Anterior cingulate cortex (tissue), 58 donors: Measurements from ENCODE around the gene SPDEF.
A peak's percentile ranks its signal among the peaks of the same experiment; 100 is the strongest.

ENCODE experiments used
- DNase-seq, 58 donors: peaks; one replicate each; lab custom pipeline; 2025; lab: John Stamatoyannopoulos, UW

The SPDEF gene

DNA sequence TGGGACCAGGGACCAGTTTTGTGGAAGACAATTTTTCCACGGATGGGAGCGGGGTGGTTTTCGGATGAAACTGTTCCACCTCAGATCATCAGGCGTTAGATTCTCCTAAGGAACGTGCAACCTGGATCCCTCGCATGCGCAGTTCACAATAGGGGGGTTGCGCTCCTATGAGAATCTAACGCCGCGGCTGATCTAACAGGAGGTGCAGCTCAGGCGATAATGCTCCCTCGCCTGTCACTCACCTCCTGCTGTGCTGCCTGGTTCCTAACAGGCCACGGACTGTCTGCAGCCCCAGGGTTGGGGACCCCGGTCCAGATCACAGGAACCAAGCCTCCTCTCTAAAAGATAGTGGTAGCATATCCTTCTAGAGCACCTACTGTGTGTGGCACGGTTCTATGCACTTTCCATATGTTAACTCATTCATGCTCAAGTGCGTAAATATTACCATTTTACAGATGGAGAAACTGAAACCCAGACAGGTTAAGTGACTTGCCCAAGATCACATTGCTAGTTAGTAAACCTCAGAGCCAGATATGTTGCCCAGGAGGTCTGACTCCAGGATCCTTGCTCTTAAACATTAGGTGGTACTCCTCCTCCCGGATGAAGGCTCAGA is 25.3 kb downstream of the SPDEF start:
- DNase-seq: no peak

DNA sequence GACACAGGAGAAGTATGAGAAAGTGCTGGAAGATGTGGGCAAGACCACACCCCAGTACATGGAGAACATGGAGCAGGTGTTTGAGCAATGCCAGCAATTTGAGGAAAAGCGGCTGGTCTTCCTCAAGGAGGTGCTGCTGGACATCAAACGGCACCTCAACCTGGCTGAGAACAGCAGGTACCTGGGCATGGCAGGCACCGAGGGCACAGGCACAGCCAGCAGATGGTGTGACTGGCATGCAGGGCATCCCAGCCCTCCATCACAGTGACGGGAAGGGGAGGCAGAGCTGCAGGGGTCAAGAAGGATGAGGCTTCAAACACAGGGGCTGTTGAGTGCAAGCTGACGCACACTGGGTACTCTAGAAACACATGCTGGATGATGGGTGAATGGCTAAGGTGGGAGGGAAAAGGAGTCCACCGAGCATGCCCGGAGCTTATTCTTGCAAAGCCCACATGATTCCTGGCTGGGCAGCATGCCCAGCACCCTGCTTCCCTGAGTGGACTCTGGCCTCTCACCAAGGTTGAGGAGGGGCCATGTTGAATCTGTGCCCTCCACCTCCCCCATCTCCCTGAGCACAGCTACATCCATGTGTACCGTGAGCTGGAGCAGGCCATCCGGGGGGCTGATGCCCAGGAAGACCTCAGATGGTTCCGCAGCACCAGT is 26.3 kb downstream of the SPDEF start:
- DNase-seq: peak in 34 of 58 donors; percentile 9 to 72 (median 33)

DNA sequence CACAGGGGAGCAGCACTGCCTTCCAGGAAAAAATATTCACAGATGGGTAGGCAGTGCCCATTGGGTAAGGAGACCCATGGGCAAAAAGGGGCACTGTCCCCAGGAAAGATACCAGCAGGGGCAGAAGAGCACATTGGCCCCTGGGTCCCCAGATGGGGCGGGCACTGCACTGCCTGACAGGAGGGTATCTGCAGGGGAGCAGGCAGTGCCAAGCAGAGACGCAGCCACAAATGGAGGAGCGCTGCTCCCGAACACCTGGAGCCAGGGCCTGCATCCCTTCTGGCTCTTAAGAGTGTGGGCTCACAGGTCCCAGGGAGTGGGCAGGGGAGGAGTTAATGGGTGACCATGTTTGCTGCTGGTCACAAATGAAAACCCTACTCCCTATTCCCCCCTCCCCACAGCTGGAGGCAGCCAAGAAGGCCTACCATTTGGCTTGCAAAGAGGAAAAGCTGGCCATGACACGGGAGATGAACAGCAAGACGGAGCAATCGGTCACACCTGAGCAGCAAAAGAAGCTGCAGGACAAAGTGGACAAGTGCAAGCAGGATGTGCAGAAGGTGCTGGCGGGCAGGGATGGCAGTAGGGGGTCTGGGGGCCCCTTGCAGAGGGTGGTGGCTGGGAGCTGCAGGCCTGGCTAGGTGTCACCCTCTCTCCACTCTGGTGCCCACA is 27.0 kb downstream of the SPDEF start:
- DNase-seq: no peak

DNA sequence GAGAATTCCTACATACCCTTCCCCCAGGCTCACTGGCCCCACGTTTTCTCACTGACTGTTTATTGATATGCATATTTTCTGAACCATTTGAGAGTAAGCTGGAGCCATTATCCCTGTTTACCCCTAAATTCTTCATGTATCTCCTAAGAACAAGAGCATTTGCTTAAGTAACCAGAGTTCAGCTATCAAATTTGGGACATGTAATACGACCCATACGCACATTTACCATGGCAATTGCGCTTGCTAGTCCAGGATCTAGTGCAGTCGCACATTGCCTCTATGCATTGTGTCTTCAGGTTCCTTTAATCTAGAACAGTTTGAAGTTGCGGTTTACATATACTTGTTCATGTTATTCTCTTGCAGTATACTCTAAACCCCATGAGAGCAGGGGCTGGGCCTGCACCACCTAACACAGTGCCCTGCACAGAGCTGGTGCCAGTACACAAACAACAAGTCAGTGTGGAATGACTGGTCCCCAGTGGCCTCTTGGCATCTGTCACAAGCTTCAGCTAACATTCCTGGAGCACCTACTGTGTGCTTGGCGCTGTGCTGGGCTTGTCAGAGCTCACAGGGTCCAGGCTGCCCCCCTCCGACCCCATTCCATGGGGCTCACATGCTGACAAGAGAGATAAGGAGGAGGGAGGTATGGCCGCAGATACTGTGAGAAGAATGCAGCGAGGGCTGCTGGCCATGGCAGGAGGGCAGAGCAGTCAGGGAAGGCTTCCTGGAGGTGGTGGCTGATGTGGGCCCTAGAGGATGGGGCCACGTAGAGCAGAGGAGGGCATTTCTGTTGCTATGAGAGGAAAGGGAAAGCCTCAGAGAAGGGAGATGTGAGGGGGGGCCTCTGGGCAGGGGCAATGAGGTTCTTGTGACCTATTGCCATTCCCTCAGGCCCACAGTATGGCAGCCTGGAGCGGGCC is 28.1 kb downstream of the SPDEF start:
- no peak for DNase-seq

DNA sequence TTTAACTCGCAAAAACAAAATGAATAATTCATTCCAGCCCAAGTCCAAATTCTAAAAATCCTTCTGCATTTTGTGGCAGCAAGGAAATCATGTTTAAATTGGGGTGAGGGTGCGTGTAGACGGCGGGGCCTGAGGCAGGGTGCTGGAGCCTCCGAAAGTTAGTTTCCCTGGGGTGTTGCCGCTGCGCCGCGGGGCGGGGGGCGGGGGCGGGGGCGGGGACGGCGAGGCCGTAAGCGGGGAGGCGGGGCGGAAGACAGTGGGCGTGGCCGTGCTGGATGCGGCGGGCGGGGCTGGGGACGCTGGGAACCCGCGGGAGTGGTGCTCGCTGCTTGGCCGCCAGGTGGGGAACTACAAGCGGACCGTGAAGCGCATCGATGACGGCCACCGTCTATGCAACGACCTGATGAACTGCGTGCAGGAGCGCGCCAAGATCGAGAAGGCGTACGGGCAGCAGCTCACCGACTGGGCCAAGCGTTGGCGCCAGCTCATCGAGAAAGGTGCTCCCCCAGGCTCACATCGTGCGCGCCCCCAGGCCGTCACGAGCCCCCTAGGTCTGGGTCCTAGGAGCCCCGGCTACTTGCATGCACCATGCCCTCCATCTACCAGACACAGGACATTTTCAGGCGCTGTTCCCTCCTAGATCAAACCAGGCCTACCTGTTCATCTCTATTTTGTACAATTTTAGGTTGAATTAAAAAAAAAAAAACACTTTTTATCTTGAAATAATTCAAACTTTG is 29.0 kb downstream of the SPDEF start:
- DNase-seq: peak in 56 of 58 donors; percentile 21 to 92 (median 83)

DNA sequence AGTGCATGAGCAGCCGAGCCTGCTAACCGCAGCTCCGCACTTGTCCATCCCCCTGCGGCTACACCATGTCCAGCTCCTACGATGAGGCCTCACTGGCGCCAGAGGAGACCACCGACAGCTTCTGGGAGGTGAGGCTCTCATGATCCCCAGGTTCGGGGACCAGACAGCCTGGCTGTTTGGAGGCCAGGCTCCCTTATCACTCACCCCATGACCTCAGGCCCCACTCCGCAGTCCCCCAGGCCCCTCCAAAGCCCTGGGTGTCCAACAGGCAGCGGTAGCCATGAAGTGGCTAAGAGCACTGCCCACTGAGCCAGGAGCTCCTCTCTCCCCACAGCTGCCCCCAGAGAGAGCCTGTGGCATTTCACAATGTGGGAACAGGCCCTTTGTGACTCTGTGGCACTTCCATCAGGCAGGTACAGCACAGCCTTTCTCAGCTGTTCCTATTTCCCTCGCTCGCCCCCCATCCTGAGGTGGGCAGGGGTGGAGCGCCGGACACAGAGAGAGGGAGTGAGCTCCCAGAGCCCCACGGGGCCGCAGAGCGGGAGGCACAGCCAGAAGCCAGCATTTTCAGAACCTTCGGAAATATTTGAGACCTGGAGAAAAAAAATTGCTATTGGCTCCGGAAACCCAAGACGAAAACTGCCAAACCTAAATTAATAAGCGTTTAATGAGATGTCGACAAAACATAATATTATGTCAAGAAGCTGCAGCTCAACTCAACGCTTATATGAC is 29.7 kb downstream of the SPDEF start:
- DNase-seq: no peak

DNA sequence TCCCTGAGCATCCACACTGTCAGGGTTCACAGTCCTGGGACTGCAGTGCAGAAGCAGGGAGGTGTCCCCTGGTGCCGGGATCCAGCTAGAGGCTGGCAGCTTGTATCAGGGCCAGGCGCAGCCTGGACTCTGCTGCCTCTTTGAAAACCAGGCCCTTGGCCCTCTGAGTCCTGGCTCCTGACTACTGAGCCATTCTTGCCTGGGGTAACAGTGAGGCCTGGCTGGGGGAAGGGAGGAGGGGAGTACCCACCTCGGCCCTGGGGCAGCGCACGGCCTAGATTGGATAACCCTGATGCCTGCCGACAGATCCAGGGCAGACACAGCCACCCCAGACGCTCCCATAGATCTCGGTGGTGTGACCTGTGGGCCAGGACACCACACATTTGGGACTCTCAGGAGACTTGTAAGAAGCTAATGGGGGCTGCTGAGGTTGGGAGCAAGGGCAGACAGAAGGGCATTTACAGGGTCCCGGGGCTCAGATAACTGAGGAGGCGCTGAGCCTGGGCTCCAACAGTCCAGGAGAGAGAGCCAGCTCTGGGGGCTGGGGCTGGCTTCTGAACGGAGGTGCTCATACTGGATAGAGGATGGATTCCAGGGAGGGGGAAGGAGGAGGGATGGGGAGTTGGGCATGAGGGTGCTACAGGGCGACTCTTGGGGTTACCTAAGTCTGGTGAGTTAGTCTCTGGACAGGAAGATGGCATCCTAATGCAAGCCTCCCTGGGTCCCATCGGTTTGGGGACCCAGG is 30.5 kb downstream of the SPDEF start:
- no peak for DNase-seq

DNA sequence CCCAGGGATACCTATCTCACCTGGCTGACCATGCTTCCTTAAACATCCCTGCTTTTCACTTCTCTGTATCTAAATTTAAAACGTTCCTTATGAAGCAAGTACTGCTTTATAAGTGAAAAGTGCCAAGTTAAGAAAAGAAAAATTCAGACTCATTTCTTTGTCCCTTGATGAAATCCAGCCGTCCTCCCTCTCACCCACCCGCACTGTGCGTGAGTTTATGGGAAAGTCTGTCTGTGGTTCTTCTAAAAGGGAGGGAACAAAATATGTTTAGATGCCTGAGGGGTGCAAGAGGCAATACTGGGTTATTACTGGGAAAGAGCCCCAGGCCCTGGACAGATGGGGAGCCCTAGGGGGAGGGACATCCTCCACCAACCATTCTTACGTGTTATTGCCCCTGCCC is 31.2 kb downstream of the SPDEF start:
- DNase-seq: no peak

DNA sequence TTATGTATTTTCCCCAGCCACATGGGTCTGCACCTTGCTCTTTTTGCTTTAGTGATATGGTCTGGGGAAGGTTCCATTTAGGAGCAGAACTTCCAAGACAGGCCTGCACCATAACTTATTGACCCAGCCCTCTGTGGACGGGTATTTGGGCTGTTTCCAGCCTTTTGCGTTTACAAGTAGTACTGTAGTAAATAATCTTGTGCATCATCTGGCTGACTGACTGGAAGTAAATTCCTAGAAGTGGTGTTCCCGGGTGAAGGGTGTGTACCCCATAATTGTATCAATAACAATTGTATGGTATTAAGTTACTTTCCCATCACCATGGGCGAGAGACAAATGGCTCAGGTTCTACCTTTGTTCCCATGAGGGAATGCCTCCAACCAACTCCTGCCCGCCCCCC is 31.6 kb downstream of the SPDEF start:
- no peak for DNase-seq

DNA sequence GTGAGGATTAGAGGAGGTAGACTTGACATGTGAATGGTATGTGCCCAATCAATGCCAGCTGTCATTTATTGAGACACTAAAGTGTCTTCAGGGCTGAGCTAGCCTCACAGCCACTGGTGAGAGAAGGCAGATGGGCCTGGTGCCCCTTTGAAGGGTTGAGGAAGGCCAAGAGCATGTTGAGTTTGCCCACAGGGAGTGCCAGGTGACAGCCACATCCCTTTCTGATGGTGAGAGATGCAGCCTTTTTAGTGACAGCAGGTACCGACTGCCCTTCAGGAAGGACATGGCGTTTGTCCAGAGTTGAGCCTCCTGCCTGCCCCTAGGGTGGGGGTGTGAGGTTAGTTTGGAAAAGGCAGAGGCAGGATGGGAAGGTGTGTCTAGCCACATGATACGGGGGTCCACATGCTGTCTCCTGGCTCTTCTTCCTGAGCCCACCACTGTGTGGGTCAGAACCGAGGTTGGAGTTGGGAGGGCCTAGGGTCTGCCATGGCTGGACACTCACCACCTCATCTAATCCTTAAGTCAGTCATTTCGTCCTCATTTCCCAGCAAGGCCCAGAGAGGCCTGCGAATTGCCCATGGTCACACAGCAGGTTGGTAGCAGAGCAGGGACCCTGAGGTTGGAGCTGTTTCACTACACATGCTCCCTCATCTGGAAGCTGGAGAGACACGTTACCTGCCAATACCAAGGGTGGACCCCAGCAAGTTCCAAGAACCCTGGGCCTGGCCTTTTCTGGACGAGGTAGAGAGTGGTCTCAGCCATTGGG is 32.5 kb downstream of the SPDEF start:
- no peak for DNase-seq

DNA sequence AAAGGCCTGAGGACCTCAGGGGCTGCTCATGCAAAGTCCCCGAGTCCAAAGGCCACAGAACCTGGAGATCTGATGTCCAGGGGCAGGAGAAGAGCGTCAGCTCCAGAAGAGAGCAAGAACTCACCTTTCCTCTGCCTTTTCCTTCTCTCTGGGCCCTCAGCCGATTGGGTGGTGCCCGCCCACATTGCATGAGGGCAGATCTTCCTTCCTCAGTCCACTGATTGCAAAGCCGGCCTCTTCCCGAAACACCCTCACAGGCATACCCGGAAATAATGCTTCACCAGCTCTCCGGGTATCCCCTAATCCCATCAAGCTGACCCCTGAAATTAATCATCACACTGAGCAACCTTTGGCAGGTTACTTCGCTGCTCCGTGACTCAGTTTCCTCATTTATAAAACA is 33.4 kb downstream of the SPDEF start:
- no peak for DNase-seq

DNA sequence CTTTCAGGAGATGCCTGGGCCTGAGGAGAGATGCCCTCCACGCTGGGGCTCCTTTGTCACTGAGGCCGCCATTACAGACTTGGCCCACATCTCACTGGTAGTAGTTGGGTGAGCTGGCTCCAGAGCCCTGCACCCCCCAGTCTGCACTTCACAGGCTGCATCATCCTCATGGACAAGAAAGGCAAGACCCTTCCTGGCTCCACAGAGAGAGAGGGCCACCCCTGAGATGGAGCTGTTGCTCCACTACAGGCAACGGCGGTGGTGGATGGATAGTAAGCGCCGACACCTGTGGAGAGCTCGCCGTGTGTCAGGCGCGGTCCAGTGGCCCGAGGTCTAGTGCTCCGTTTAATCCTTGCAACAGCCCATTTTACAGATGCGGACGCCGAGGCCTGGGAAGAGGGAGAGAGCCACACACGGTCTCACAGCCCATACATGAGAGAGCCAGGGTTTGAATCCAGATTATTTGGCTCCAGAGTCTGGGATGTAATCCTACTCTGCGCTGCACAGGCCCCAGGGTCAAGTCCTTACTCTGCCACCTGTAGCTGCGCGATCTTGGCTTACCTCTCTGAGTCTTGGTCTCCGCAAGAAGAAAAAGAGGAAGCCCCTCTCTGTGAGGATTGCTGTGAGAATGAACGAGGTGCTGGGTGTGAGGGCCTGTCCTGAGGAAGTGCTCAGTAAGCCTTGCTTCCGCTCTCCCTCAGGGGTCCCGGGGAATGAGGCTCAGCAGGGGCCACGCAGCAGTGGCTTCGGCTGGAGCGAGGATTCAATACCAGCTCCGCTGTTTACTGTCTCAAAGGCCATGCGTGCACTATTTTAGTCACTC is 34.5 kb downstream of the SPDEF start:
- DNase-seq: no peak

DNA sequence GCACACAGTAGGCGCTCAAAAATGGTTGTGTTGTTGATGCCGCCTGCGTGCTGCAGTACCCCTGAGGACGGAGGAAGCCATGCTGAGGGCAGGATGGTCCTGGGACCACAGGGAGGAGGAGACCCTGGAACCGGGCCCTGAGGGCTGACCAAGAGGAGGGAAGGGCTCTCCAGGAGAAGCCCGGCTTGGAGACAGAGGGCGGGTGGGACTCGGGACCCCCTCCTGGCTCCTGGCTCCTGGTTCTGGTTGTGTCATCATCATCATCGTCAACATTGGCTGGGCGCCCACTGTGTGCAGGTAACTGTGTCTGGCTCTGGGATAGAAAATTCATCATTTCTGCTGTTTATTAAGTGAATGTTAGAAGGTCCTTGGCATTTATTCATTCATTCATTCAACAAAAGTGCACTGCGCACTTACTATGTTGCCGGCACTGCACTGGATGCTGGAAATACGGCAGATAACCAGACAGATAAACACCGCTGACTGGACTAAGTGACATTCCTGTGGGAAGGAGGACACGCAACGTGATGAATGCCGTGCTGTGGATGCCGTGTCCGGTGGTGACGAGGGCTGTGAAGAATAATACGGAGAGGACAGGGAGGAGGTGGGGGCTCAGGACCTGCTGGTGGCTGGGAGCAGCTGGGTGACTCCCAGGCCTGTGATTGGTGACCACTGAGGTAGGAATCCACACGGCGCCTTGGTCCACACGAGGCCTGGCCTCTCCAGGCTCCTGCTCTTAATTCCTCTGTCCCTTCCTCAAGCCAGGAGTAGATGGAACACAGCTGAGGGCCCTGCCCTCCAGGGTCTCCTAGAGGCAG is 35.3 kb downstream of the SPDEF start:
- no peak for DNase-seq

DNA sequence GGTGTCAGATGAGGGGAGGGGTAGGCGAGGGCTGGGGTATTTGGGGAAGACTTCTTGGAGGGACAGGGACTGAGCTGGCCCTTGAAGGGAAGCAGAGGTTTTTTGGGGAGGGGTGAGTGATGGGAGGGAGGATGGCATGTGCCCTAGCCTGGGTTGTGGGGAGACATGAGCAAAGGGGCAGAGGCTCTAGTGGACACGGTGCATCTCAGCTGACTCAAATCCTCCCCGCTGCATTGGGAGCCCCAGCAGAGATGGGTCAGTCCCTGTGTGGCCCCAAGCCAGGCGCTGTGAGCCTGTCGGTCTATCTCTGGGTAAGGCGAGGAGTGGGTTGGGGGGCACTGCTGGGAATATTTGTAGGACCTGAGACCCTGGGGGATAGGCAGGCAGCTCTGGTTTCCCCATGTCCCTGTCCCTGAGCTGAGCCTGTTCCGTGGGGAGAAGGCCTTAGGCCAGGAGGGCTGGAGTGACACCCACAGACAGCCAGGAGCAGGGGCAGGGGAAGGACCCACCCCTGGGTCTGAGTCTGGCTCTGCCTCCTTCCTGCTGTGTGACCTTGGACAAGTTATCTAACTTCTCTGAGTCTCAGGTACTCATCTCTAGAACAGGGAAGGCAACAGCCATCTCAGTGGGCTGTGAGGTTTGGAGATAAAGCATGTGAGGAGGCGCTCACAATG is 36.0 kb downstream of the SPDEF start:
- no peak for DNase-seq

DNA sequence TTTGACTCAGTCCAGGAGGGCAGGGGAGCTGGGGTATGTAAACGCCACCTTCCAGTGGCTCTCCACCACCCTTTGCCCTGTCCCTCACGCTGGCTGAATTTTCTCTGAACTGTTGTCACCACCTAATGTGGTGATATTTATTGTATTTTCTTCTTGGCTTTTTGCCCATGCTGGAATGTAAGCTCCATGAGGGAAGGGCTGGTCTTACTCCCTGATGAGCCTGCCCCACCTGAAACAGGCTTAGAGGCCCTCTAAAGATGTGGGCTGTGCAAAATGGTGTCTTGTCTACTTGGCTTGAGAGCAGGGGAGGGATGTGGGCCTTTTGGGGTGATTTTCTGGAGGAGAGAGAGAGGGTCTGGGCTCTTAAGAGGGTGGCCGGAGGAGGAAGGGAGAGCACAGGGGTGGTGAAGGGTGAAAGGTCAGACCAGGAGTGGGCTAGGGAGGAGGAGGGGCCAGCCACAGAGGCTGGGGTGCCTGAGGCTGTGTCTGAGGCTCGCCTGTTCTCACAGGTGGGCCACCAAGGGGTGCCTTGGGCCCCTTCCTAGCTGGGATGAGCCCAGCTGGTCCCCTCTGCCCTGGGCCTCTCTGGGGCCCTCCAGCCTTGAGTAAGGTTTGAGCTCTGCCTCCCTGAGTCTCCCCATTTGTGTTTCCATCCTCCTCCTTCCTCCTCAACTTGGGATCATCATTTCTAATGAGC is 37.3 kb downstream of the SPDEF start:
- no peak for DNase-seq
